Measurements from ENCODE around the gene CTNNA3. TPM values are rescaled to one million over a fixed set of nuclear protein-coding genes. Genes with fewer than 3 reads are reported as not detected.

CTNNA3 gene
- total and polyA plus RNA-seq, 4 experiments from 2014 or later, result not detected

DNA sequence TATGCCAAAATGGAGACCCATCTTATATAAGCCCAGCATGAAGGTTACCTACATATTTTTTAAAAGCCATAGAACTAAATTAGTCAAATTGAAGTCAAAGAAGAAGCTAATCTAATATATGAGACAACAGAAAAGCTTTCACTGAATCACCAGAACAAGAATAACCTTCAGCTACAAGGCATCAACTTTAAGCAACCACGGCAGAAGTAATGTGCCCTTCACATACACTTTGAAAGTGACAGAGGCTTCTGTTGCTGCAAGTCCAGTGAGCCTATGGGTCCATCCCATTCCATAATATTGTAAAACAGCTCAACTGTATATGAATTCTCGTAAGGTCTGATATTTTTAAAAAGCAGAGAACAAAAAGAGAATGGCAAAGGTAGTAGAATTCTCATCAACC lies 36.5 kb downstream of the CTNNA3 start:
- intact Hi-C loops (cut with micrococcal nuclease), result no loop called here
- no peak for DNase-seq
- ChIA-PET POLR2A (ENCODE audit: partially characterized antibody) (no interaction called here), CTCF (ENCODE audit: partially characterized antibody) (interaction anchor here (1.0 kb wide), 2 partner anchors 125 to 128 kb away, joined by 3 read pairs; no protein-coding TSS in a partner anchor)
- Mint-ChIP-seq H3K4me3 (no peak overlapping the region), H3K27ac (no peak overlapping the region), H3K9me3 (no peaks in the 10 kb centered on the region), H3K27me3 (peaks cover 3 to 4% of the 10 kb centered on the region in 2 donors), H3K4me1 (no peaks in the 10 kb centered on the region), H3K36me3 (no peaks in the 10 kb centered on the region)
- no peaks in the 10 kb centered on the region for H3K9me3 ChIP-seq (ENCODE audit: control insufficient read depth in 1 of 2, low read length in 2 of 2)
- H3K4me3 ChIP-seq (ENCODE audit: low read length in 2 of 2), result no peak overlapping the region
- H3K4me1 ChIP-seq (ENCODE audit: insufficient read depth, low read length), result no peaks in the 10 kb centered on the region
- H3K27ac ChIP-seq (ENCODE audit: low read depth, low read length), result no peak overlapping the region
- no peaks in the 10 kb centered on the region for H3K27me3 ChIP-seq (ENCODE audit: insufficient read depth, low read length)
- no peaks in the 10 kb centered on the region for H3K36me3 ChIP-seq (ENCODE audit: insufficient read depth, low read length)

DNA sequence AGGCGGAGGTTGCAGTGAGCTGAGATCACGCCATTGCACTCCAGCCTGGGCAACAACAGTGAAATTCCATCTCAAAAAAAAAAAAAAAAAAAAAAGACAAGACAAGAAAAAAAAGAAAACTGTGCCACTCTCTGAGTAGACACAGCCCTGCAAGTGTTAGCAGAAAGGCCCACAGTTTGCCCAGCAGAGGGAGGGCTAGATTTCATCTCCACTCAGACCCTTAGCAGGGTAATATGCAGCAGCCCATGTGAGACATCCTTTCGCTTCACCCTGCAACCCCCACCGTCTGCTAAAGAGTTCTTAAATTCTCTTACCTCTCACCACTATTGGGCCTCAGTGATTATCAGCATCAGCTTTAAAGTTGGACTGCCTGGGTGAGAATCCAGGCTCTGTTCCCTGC lies 38.2 kb downstream of the CTNNA3 start:
- H3K4me1 Mint-ChIP-seq, result no peaks in the 10 kb centered on the region
- peaks cover 0 to 2% (median 0%) of the 10 kb centered on the region in 8 donors for H3K9me3 Mint-ChIP-seq
- no peak overlapping the region for H3K4me3 Mint-ChIP-seq
- H3K36me3 ChIP-seq (ENCODE audit: insufficient read depth, low read length), result no peaks in the 10 kb centered on the region
- POLR2A ChIA-PET (ENCODE audit: partially characterized antibody), result no interaction called here
- H3K27ac ChIP-seq (ENCODE audit: low read depth, low read length), result no peak overlapping the region
- intact Hi-C loops (cut with micrococcal nuclease), result no loop called here
- H3K4me3 ChIP-seq (ENCODE audit: low read length in 2 of 2), result no peak overlapping the region
- H3K9me3 ChIP-seq (ENCODE audit: control insufficient read depth in 1 of 2, low read length in 2 of 2), result no peaks in the 10 kb centered on the region
- no peak for DNase-seq
- peaks cover 3 to 6% of the 10 kb centered on the region in 2 donors for H3K27me3 Mint-ChIP-seq
- H3K27ac Mint-ChIP-seq, result no peak overlapping the region
- no peaks in the 10 kb centered on the region for H3K27me3 ChIP-seq (ENCODE audit: insufficient read depth, low read length)
- no peaks in the 10 kb centered on the region for H3K36me3 Mint-ChIP-seq
- CTCF ChIA-PET (ENCODE audit: partially characterized antibody), result no interaction called here
- no peaks in the 10 kb centered on the region for H3K4me1 ChIP-seq (ENCODE audit: insufficient read depth, low read length)

DNA sequence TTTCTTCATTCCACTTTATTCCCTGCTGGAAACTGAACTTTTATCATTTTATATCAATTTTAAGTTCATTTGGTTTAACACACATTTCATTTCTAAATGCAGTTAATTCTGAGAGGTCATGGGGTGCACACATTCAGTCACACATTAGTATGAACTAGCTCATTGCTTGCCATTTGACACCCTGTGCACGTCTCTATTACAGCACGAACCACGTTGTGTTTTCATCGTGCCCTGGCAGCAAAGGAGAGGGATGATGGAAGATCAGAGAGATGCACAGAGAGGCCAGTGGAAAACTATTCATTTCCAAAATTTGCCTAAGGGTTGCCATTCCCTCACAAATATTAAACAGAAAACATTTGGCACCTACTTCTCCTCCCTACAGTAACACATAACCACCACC lies 45.4 kb downstream of the CTNNA3 start:
- no peak overlapping the region for H3K27ac Mint-ChIP-seq
- peaks cover 2% of the 10 kb centered on the region in 2 donors for H3K27me3 Mint-ChIP-seq
- no peak overlapping the region for H3K27ac ChIP-seq (ENCODE audit: low read depth, low read length)
- ChIA-PET CTCF (ENCODE audit: partially characterized antibody) (no interaction called here), POLR2A (ENCODE audit: partially characterized antibody) (no interaction called here)
- H3K36me3 Mint-ChIP-seq, result no peaks in the 10 kb centered on the region
- peaks cover 0 to 3% (median 0%) of the 10 kb centered on the region in 8 donors for H3K9me3 Mint-ChIP-seq
- H3K4me1 Mint-ChIP-seq, result no peaks in the 10 kb centered on the region
- H3K4me1 ChIP-seq (ENCODE audit: insufficient read depth, low read length), result no peaks in the 10 kb centered on the region
- H3K4me3 ChIP-seq (ENCODE audit: low read length in 2 of 2), result no peak overlapping the region
- no peaks in the 10 kb centered on the region for H3K27me3 ChIP-seq (ENCODE audit: insufficient read depth, low read length)
- intact Hi-C loops (cut with micrococcal nuclease), result no loop called here
- no peak for DNase-seq
- no peak overlapping the region for H3K4me3 Mint-ChIP-seq
- H3K36me3 ChIP-seq (ENCODE audit: insufficient read depth, low read length), result no peaks in the 10 kb centered on the region
- no peaks in the 10 kb centered on the region for H3K9me3 ChIP-seq (ENCODE audit: control insufficient read depth in 1 of 2, low read length in 2 of 2)

DNA sequence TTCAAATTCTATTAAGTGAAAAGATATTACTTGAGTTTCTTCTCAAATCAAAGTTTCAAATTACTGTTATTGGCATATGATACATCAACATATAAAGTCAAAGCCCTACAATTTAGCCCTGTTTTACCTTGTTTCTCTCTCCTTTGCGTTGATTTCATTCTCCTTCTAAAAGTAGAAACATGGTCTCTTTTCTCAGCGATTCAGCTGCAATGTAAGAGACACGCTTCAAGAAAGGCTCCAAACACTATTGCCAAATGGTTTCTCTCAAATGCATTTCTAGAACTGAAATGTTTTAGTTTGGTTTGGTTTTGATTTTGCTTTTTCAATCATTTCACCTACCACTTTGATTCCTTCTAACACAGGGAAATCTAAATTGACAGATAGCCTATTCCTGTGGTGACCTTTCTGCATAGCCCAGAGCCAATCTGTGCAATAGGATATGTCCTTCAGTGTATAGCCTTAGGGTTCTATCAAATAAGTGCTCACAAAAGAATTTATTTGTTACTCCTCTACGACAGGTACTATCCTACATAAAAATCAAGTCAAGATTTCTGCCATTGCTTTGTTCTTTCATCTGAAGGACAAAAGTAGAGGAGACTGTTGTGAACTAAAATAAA lies 47.3 kb downstream of the CTNNA3 start:
- CTCF ChIA-PET (ENCODE audit: partially characterized antibody), result no interaction called here
- Mint-ChIP-seq H3K9me3 (peaks cover 0 to 3% (median 0%) of the 10 kb centered on the region in 8 donors), H3K27me3 (peaks cover 2% of the 10 kb centered on the region in 2 donors), H3K4me3 (no peak overlapping the region), H3K4me1 (no peaks in the 10 kb centered on the region), H3K36me3 (no peaks in the 10 kb centered on the region), H3K27ac (no peak overlapping the region)
- intact Hi-C loops (cut with micrococcal nuclease), result no loop called here
- no peak overlapping the region for H3K4me3 ChIP-seq (ENCODE audit: low read length in 2 of 2)
- no peaks in the 10 kb centered on the region for H3K36me3 ChIP-seq (ENCODE audit: insufficient read depth, low read length)
- H3K27ac ChIP-seq (ENCODE audit: low read depth, low read length), result no peak overlapping the region
- H3K9me3 ChIP-seq (ENCODE audit: control insufficient read depth in 1 of 2, low read length in 2 of 2), result no peaks in the 10 kb centered on the region
- H3K27me3 ChIP-seq (ENCODE audit: insufficient read depth, low read length), result no peaks in the 10 kb centered on the region
- DNase-seq, result no peak
- no peaks in the 10 kb centered on the region for H3K4me1 ChIP-seq (ENCODE audit: insufficient read depth, low read length)
- POLR2A ChIA-PET (ENCODE audit: partially characterized antibody), result no interaction called here

DNA sequence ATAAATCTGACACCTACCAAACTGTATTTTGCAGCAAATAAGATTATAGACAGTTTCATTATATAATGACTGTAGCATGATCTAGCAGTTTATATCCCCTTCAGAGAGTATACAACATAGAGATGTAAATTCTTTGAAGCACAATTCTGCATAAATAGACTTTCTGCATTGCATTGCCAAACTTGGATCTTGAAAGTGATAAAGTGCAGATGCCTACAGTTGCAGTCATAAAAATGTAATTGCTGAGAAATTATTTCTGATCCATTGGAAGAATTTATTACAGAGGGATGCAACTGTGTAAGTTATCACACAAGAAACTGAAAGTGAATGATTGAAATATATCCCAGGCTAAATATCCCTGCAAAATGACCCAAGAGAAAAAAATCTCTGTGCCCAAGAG lies 65.1 kb downstream of the CTNNA3 start:
- CTCF ChIA-PET (ENCODE audit: partially characterized antibody), result interaction anchor here (1.4 kb wide), 1 partner anchor 149 kb away, joined by 4 read pairs; no protein-coding TSS in a partner anchor
- peaks cover 0 to 2% of the 10 kb centered on the region in 2 donors for H3K36me3 Mint-ChIP-seq
- H3K9me3 ChIP-seq (ENCODE audit: control insufficient read depth in 1 of 2, low read length in 2 of 2), result no peaks in the 10 kb centered on the region
- no peak overlapping the region for H3K4me3 ChIP-seq (ENCODE audit: low read length in 2 of 2)
- POLR2A ChIA-PET (ENCODE audit: partially characterized antibody), result no interaction called here
- H3K27ac ChIP-seq (ENCODE audit: low read depth, low read length), result no peak overlapping the region
- no peaks in the 10 kb centered on the region for H3K36me3 ChIP-seq (ENCODE audit: insufficient read depth, low read length)
- DNase-seq, result no peak
- no peaks in the 10 kb centered on the region for H3K27me3 ChIP-seq (ENCODE audit: insufficient read depth, low read length)
- peaks cover 0 to 19% (median 11%) of the 10 kb centered on the region in 8 donors for H3K9me3 Mint-ChIP-seq
- intact Hi-C loops (cut with micrococcal nuclease), result no loop called here
- H3K4me3 Mint-ChIP-seq, result no peak overlapping the region
- no peaks in the 10 kb centered on the region for H3K4me1 Mint-ChIP-seq
- H3K4me1 ChIP-seq (ENCODE audit: insufficient read depth, low read length), result no peaks in the 10 kb centered on the region
- H3K27ac Mint-ChIP-seq, result no peak overlapping the region
- H3K27me3 Mint-ChIP-seq, result peaks cover 7 to 12% of the 10 kb centered on the region in 2 donors

DNA sequence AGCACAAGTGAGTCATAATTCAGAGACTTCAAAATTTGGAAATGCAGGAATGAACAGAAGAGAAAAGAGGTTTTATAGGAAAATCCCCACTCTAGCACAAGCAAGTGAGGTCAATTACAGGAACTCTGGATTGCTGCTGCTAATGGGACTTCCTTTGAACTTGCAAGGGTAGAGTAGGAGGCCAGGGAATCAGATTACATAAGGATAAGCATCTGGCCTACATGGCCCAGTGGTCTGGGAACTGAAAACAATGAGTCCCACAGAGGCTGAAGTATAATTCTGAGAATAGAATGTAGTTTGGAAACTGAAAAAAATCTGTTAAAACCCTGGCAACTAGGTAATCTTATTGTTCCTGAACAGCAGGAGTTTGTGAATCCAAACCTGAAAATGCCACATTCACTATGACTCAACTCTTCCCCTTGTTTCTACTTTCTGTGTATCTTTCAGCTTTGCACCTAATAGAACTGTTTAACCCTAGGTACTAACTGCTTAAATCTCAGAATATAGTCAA lies 66.5 kb downstream of the CTNNA3 start:
- no peaks in the 10 kb centered on the region for H3K36me3 Mint-ChIP-seq

DNA sequence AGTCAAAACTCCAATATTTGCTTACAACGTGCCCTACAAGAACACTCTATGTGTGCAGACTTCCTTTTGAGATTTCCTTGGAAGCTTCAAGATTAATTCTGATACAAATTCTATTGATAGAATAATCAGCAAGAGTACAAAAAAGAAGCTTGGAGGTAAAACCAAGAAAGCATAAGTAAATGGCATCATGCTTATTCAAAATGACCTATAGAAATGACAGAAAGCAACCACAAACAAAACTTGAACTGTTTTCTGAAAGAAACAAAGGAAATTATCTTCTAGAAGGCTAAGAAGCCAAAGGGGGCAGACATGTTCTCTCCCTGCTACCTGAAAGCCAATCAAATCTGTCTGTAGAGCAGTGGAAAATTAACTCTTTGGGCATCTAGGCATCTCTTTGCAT lies 73.0 kb downstream of the CTNNA3 start:
- Mint-ChIP-seq H3K9me3 (peaks cover 0 to 6% (median 3%) of the 10 kb centered on the region in 8 donors), H3K27me3 (peaks cover 6% of the 10 kb centered on the region in 2 donors), H3K4me3 (no peak overlapping the region), H3K36me3 (no peaks in the 10 kb centered on the region), H3K27ac (no peak overlapping the region), H3K4me1 (peaks cover 0 to 5% (median 2%) of the 10 kb centered on the region in 4 donors)
- no peak for DNase-seq
- intact Hi-C loops (cut with micrococcal nuclease), result no loop called here
- H3K4me1 ChIP-seq (ENCODE audit: insufficient read depth, low read length), result no peaks in the 10 kb centered on the region
- POLR2A ChIA-PET (ENCODE audit: partially characterized antibody), result no interaction called here
- no peaks in the 10 kb centered on the region for H3K27me3 ChIP-seq (ENCODE audit: insufficient read depth, low read length)
- no peaks in the 10 kb centered on the region for H3K9me3 ChIP-seq (ENCODE audit: control insufficient read depth in 1 of 2, low read length in 2 of 2)
- H3K4me3 ChIP-seq (ENCODE audit: low read length in 2 of 2), result no peak overlapping the region
- no peaks in the 10 kb centered on the region for H3K36me3 ChIP-seq (ENCODE audit: insufficient read depth, low read length)
- H3K27ac ChIP-seq (ENCODE audit: low read depth, low read length), result no peak overlapping the region
- CTCF ChIA-PET (ENCODE audit: partially characterized antibody), result interaction anchor here (1.8 kb wide), 1 partner anchor 157 kb away, joined by 7 read pairs; no protein-coding TSS in a partner anchor

More for the DNA sequence above, 66.5 kb downstream of the CTNNA3 start:
- ChIA-PET POLR2A (ENCODE audit: partially characterized antibody) (no interaction called here), CTCF (ENCODE audit: partially characterized antibody) (interaction anchor here (1.4 kb wide), 1 partner anchor 151 kb away, joined by 4 read pairs; no protein-coding TSS in a partner anchor)
- no peaks in the 10 kb centered on the region for H3K4me1 Mint-ChIP-seq
- Histone ChIP-seq H3K27me3 (ENCODE audit: insufficient read depth, low read length) (no peaks in the 10 kb centered on the region), H3K36me3 (ENCODE audit: insufficient read depth, low read length) (no peaks in the 10 kb centered on the region), H3K27ac (ENCODE audit: low read depth, low read length) (no peak overlapping the region), H3K9me3 (ENCODE audit: control insufficient read depth in 1 of 2, low read length in 2 of 2) (no peaks in the 10 kb centered on the region), H3K4me1 (ENCODE audit: insufficient read depth, low read length) (no peaks in the 10 kb centered on the region), H3K4me3 (ENCODE audit: low read length in 2 of 2) (no peak overlapping the region)
- no peak overlapping the region for H3K27ac Mint-ChIP-seq
- H3K9me3 Mint-ChIP-seq, result peaks cover 0 to 6% (median 5%) of the 10 kb centered on the region in 8 donors
- intact Hi-C loops (cut with micrococcal nuclease), result no loop called here
- peaks cover 6 to 7% of the 10 kb centered on the region in 2 donors for H3K27me3 Mint-ChIP-seq
- H3K4me3 Mint-ChIP-seq, result no peak overlapping the region
- DNase-seq, result no peak
